OCI-LY1 (cell line): ENCODE data around the gene PGRMC2.

Experiments used
- H2AFZ ChIP-seq: fragments of 200-600 bp; sonication (generic), shearing (Covaris generic); 2 replicates; pipeline ENCODE4 v1.6.0; 2014; ENCODE audit warnings: antibody characterized with exemption, mild to moderate bottlenecking, low read length
- H3F3A ChIP-seq: fragments of 200-600 bp; sonication (generic), shearing (Covaris generic); 2 replicates; pipeline ENCODE4 v1.6.0; 2014; ENCODE audit warnings: mild to moderate bottlenecking, antibody characterized with exemption, low read length, moderate library complexity; ENCODE audit not compliant: insufficient read depth
- H3K27ac ChIP-seq: fragments of 200-600 bp; sonication (generic); 2 replicates; pipeline ENCODE4 v1.5.1; 2014; ENCODE audit warnings: low read length, mixed run types, mild to moderate bottlenecking, low read depth; ENCODE audit not compliant: poor library complexity, severe bottlenecking
- H3K27me3 ChIP-seq: fragments of 200-600 bp; sonication (generic); 2 replicates; pipeline ENCODE4 v1.6.0; 2014; ENCODE audit warnings: antibody characterized with exemption, mild to moderate bottlenecking, low read length, moderate library complexity; ENCODE audit not compliant: insufficient read depth
- H3K36me3 ChIP-seq: fragments of 200-600 bp; sonication (generic); 2 replicates; pipeline ENCODE4 v1.6.1; 2014; ENCODE audit warnings: mild to moderate bottlenecking, antibody characterized with exemption, low read length, moderate library complexity, mixed read lengths; ENCODE audit not compliant: insufficient read depth
- H3K4me1 ChIP-seq: fragments of 200-600 bp; sonication (generic); 2 replicates; pipeline ENCODE4 v1.5.1; 2014; ENCODE audit warnings: mild to moderate bottlenecking, low read length, moderate library complexity; ENCODE audit not compliant: insufficient read depth, severe bottlenecking
- H3K4me2 ChIP-seq: fragments of 200-600 bp; sonication (generic), shearing (Covaris generic); 2 replicates; pipeline ENCODE4 v1.6.1; 2014; ENCODE audit warnings: low read length
- H3K4me3 ChIP-seq: fragments of 200-600 bp; sonication (generic); 2 replicates; pipeline ENCODE4 v1.5.1; 2014; ENCODE audit warnings: low read length, low read depth, mild to moderate bottlenecking, mixed read lengths; ENCODE audit not compliant: poor library complexity, severe bottlenecking
- H3K79me2 ChIP-seq: fragments of 200-600 bp; shearing (Covaris generic); 2 replicates; pipeline ENCODE4 v1.6.1; 2016; ENCODE audit warnings: mixed run types, low read length, mixed read lengths; ENCODE audit not compliant: insufficient read depth
- H3K9ac ChIP-seq: fragments of 200-600 bp; sonication (generic), shearing (Covaris generic); 2 replicates; pipeline ENCODE4 v1.6.1; 2014; ENCODE audit warnings: mild to moderate bottlenecking, low read length, mixed read lengths
- H3K9me2 ChIP-seq: fragments of 200-600 bp; sonication (generic), shearing (Covaris generic); 2 replicates; pipeline ENCODE4 v1.6.1; 2014; ENCODE audit warnings: low read depth, mild to moderate bottlenecking, low read length, mixed read lengths
- H3K9me3 ChIP-seq: fragments of 200-600 bp; shearing (Covaris generic); 2 replicates; pipeline ENCODE4 v1.6.1; 2014; ENCODE audit warnings: low read length, mixed read lengths
- H4K20me1 ChIP-seq: fragments of 200-600 bp; sonication (generic), shearing (Covaris generic); 2 replicates; pipeline ENCODE4 v1.6.0; 2016; ENCODE audit warnings: mild to moderate bottlenecking, low read length; ENCODE audit not compliant: insufficient read depth
- EZH2 ChIP-seq: fragments of 200-600 bp; sonication (generic), shearing (Covaris generic); IDR thresholded peaks from 2 replicates; pipeline ENCODE4 v1.8.0; 2017; ENCODE audit warnings: borderline replicate concordance, mixed run types, mild to moderate bottlenecking, antibody characterized with exemption, low read length, moderate library complexity, mixed read lengths
- TF ChIP-seq, protein P1 (sequence below): fragments of 200-600 bp; sonication (generic), shearing (Covaris generic); IDR thresholded peaks from 2 replicates; pipeline ENCODE4 v1.5.1; 2017; ENCODE audit warnings: mild to moderate bottlenecking, antibody characterized with exemption, low read length, moderate library complexity, mixed read lengths

The PGRMC2 gene

DNA sequence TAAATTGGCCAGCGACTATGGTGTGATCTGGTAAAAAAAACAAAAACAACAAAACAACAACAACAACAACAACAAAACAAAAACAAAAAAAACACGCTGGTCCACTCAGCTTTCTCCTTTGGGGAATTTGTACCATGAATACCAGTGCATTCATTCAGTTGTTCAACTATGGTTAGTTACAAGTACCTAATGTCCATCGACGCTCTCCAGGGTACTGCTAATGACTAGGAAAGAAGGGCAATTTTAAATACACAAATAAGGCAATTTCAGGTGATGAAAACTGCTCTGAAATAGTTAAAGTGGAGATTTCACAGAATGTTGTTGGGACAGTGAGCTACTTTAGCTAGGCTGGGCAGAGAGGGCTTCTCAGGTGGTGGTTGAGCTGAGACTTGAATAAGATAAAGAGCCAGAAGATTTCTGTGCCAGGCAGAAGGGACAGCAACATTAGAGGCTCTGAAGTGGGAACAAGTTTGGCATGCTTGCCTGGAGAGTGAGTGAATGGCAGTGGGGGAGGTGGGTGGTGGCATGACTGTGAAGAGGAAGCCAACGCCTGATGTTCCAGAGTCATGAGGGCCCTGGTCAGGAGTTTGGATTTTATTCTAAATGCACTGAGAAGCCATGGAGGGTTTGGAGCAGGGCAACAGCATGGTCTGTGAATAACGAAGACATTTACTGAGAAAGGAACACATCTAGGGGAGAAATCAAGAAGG, 45.9 kb upstream of the PGRMC2 start:
- Histone ChIP-seq H3K9me3 (no peaks in the 10 kb centered on the region), H3K79me2 (no peaks in the 10 kb centered on the region), H3K4me2 (no peak overlapping the region), H3K9ac (no peak overlapping the region), H2AFZ (no peak overlapping the region), H3K36me3 (no peaks in the 10 kb centered on the region), H3F3A (no peaks in the 10 kb centered on the region), H3K27me3 (no peaks in the 10 kb centered on the region), H3K4me1 (no peaks in the 10 kb centered on the region), H3K9me2 (no peaks in the 10 kb centered on the region), H3K27ac (no peak overlapping the region), H4K20me1 (no peaks in the 10 kb centered on the region), H3K4me3 (no peak overlapping the region)
- TF ChIP-seq, protein P1, sequence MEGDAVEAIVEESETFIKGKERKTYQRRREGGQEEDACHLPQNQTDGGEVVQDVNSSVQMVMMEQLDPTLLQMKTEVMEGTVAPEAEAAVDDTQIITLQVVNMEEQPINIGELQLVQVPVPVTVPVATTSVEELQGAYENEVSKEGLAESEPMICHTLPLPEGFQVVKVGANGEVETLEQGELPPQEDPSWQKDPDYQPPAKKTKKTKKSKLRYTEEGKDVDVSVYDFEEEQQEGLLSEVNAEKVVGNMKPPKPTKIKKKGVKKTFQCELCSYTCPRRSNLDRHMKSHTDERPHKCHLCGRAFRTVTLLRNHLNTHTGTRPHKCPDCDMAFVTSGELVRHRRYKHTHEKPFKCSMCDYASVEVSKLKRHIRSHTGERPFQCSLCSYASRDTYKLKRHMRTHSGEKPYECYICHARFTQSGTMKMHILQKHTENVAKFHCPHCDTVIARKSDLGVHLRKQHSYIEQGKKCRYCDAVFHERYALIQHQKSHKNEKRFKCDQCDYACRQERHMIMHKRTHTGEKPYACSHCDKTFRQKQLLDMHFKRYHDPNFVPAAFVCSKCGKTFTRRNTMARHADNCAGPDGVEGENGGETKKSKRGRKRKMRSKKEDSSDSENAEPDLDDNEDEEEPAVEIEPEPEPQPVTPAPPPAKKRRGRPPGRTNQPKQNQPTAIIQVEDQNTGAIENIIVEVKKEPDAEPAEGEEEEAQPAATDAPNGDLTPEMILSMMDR = no peak
- no peak for TF ChIP-seq EZH2

DNA sequence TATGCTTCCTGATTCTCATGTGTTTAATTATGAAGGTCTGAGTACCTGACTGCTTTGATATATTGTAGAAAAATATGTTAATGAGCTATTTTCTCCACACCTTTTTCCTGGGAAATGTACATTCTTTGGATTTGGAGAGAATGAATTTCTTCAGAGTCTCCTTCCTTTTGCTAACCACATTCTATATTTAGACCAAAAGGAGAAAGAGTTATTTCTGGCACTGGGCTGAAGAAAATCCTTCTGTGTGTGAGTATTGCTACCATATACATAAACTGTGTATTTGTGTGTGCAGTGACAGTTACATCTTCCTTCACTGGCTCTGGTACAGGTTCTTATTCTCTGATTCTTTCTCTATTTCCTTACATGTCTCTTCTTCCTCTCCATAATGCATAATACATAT, 44.5 kb upstream of the PGRMC2 start:
- Histone ChIP-seq H3K9me2 (no peaks in the 10 kb centered on the region), H2AFZ (no peak overlapping the region), H3K27ac (no peak overlapping the region), H3K79me2 (no peaks in the 10 kb centered on the region), H3K36me3 (no peaks in the 10 kb centered on the region), H4K20me1 (no peaks in the 10 kb centered on the region), H3K9ac (no peak overlapping the region), H3K4me3 (no peak overlapping the region), H3K27me3 (no peaks in the 10 kb centered on the region), H3F3A (no peaks in the 10 kb centered on the region), H3K9me3 (no peaks in the 10 kb centered on the region), H3K4me1 (no peaks in the 10 kb centered on the region), H3K4me2 (no peak overlapping the region)
- no peak for TF ChIP-seq EZH2
- TF ChIP-seq, protein P1 = no peak

DNA sequence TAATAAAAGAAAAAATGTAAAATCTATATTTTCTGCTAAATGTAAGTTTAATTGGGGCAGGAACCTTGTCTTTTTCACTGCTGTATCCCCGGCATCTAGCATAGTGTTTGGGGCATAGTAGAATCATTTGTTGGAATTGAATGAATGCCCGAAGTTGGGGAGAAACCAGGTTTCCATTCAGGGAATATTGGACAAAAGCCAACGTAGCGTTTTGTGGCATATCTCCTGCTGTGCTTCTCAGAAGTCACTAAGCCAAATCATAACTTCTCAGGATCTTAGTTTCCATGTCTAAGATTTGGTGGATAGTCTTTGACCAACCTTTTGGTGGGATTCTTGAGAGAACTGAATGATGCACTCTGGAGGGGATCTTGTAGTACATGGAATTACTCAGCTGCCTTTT, 42.0 kb upstream of the PGRMC2 start:
- TF ChIP-seq, protein P1 = no peak
- no peak for TF ChIP-seq EZH2
- Histone ChIP-seq H3K27me3 (no peaks in the 10 kb centered on the region), H3K27ac (no peak overlapping the region), H3K79me2 (no peaks in the 10 kb centered on the region), H3K4me2 (no peak overlapping the region), H3F3A (no peaks in the 10 kb centered on the region), H3K9me3 (no peaks in the 10 kb centered on the region), H3K36me3 (no peaks in the 10 kb centered on the region), H3K9ac (no peak overlapping the region), H4K20me1 (no peaks in the 10 kb centered on the region), H3K9me2 (no peaks in the 10 kb centered on the region), H2AFZ (no peak overlapping the region), H3K4me1 (no peaks in the 10 kb centered on the region), H3K4me3 (no peak overlapping the region)
